Measurements from ENCODE around the gene RAB40B.
"Not testable (repeated sequence)": the region's sequence is repeated elsewhere in the genome, so short reads cannot be mapped to it uniquely, and the experiment has no call there.

The RAB40B gene
- 0.33 to 7.9 (median 4.0) reads per million in 18 experiments for total RNA-seq

GRCh38 chr17:82698065-82698973 is at the start of gene RAB40B:
TSS of gene RAB40B (minus strand) at chr17:82698698. CDS start at chr17:82698596, 102 bp downstream.
- DNase-seq: peak; percentile 99

- no peak for DNase-seq
Measured at GRCh38 chr17:82745524-82745923, 47.0 kb upstream of the RAB40B start.

- DNase-seq: not testable (repeated sequence)
Measured at GRCh38 chr17:82744736-82745135, 46.2 kb upstream of the RAB40B start.

GRCh38 chr17:82743344-82744219 is 45.1 kb upstream of the RAB40B start:
- DNase-seq: no peak

- DNase-seq: no peak
Measured at GRCh38 chr17:82740906-82741759, 42.6 kb upstream of the RAB40B start.

- no peak for DNase-seq
Measured at GRCh38 chr17:82737967-82738877, 39.7 kb upstream of the RAB40B start.

GRCh38 chr17:82736511-82737185 is 38.1 kb upstream of the RAB40B start:
- DNase-seq: no peak

GRCh38 chr17:82734987-82735866 is 36.7 kb upstream of the RAB40B start, which contains the start of gene FN3K:
TSS of gene FN3K (plus strand) at chr17:82735615. CDS start at chr17:82735637, 22 bp downstream.
- peak in 1 of 2 donors; percentile 30 for DNase-seq

- DNase-seq: no peak
Measured at GRCh38 chr17:82732118-82732743, 33.7 kb upstream of the RAB40B start.

- DNase-seq: no peak
Measured at GRCh38 chr17:82729479-82730260, 31.2 kb upstream of the RAB40B start.

- DNase-seq: no peak
Measured at GRCh38 chr17:82726427-82726826, 27.9 kb upstream of the RAB40B start.

GRCh38 chr17:82723169-82723807 is 24.8 kb upstream of the RAB40B start:
- DNase-seq: no peak

GRCh38 chr17:82722341-82723013 is 24.0 kb upstream of the RAB40B start:
- no peak for DNase-seq

GRCh38 chr17:82720204-82720603 is 21.7 kb upstream of the RAB40B start:
- DNase-seq: no peak

- no peak for DNase-seq
Measured at GRCh38 chr17:82718986-82719685, 20.6 kb upstream of the RAB40B start.
